Adrenal gland (tissue), 12 donors: Measurements from ENCODE around the gene SLC9C2. TPM values are rescaled to one million over a fixed set of nuclear protein-coding genes. Genes with fewer than 3 reads are reported as not detected.

ENCODE experiments used
- DNase-seq, 7 donors: peaks; one replicate each; pipeline ENCODE4 v3.0.0-alpha.2; 2019 to 2020
- H3K27ac ChIP-seq, 5 donors: fragments of 200-600 bp; sonication (generic) in 4 of 5; 1 replicate in 3 of 5; 2 replicates in 2 of 5; pipeline versions ENCODE4 v1.5.1 to v1.8.0; 2016 to 2020; ENCODE audit warnings: mild to moderate bottlenecking in 1 of 5
- H3K27me3 ChIP-seq: fragments of 200-600 bp; 2 replicates; pipeline ENCODE4 v1.8.0; 2021
- H3K36me3 ChIP-seq, 2 donors: fragments of 200-600 bp; replicated peaks in 1 of 2; 1 replicate in 1 of 2; 2 replicates in 1 of 2; pipeline versions ENCODE4 v1.5.1 to v1.8.0; 2018 to 2022
- H3K4me1 ChIP-seq, 2 donors: fragments of 200-600 bp; replicated peaks in 1 of 2; 1 replicate in 1 of 2; 2 replicates in 1 of 2; pipeline versions ENCODE4 v1.5.1 to v1.8.0; 2018 to 2021
- H3K4me3 ChIP-seq, 4 donors: fragments of 200-600 bp; sonication (generic) in 3 of 4; one replicate each; pipeline ENCODE4 v1.5.1; 2016 to 2018
- H3K9me3 ChIP-seq, 3 donors: fragments of 200-600 bp; sonication (generic) in 1 of 3; replicated peaks in 1 of 3; 1 replicate in 2 of 3; 2 replicates in 1 of 3; pipeline versions ENCODE4 v1.5.1 to v1.8.0; 2016 to 2021
- POLR2A ChIP-seq, 2 donors: fragments of 450-650 bp; IDR thresholded peaks; one replicate each; pipeline ENCODE4 v1.6.1; 2017; ENCODE audit warnings: antibody characterized with exemption in 2 of 2, mild to moderate bottlenecking in 2 of 2, moderate library complexity in 1 of 2
- WGBS, 4 donors: extraction: QIAGEN DNeasy Blood & Tissue Kit in 2 of 4; methylation state at CpG; one replicate each; pipeline versions ENCODE4 v1.1.5 to v1.1.7; 2013 to 2017; 5-methylcytosine and 5-hydroxymethylcytosine counted together
- intact Hi-C, 2 donors: fragments of 100-400 bp; cut with DNase I; formaldehyde crosslinking; loops; one replicate each; pipeline versions ENCODE4 v1.14.1 to v1.15.0; 2022 to 2023
- polyA plus RNA-seq, 3 donors: library from polyadenylated mRNA; stranded (reverse); fragments of 200-250 nt in 2 of 3; fragments of 350-450 nt in 1 of 3; fragmentation: Illumina TruSeq in 1 of 3; extraction: RNeasy Lipid Tissue Mini Kit (QIAGEN cat#74804) in 1 of 3; gene quantifications; one replicate each; pipeline ENCODE4 v1.2.3, GENCODE V29; 2013 to 2014
- total RNA-seq, 9 donors: library from RNA; depleted of rRNA in 4 of 9; stranded (reverse); fragments of >200 nt in 4 of 9; fragments of 120-200 nt in 1 of 9; fragmentation: NEBNext Ultra II Directional in 1 of 9; extraction: Animal tissue kit (Norgen Biotek cat#: 25700) in 1 of 9; gene quantifications; one replicate each; pipeline versions ENCODE4 v1.1.0 to v1.2.4, GENCODE V29; 2013 to 2023
- TF ChIP-seq, protein P1 (sequence below), 6 experiments: fragments of 450-650 bp in 4 of 6; fragments of 200-600 bp in 2 of 6; sonication (generic) in 1 of 6; IDR thresholded peaks; 1 replicate in 5 of 6; 2 replicates in 1 of 6; pipeline versions ENCODE4 v1.5.1 to v1.8.0; 2016 to 2021; ENCODE audit warnings: antibody characterized with exemption in 6 of 6, mild to moderate bottlenecking in 2 of 6, moderate library complexity in 1 of 6
- donor health status: healthy with polysubstance abuse.
- donor health status: Bipolar disorder and iron deficiency.
- donor health status: DM: yes; HTN: yes; CAD: no.
- donor health status: DM: no; HTN: no; CAD: no.
- donor health status: DM: no; HTN: no; CAD: no.
- donor health status: DM: yes; HTN: yes; CAD: no.

SLC9C2 gene
- total and polyA plus RNA-seq, 12 donors: 0.11 to 1.2 (median 0.33) TPM; not detected in 4

GRCh38 chr1:173560285-173560880 is 42.5 kb downstream of the SLC9C2 start:
- 82 to 90% (median 84%) methylated on average over 3 of the region's 3 CpGs for WGBS, 4 donors

DNA sequence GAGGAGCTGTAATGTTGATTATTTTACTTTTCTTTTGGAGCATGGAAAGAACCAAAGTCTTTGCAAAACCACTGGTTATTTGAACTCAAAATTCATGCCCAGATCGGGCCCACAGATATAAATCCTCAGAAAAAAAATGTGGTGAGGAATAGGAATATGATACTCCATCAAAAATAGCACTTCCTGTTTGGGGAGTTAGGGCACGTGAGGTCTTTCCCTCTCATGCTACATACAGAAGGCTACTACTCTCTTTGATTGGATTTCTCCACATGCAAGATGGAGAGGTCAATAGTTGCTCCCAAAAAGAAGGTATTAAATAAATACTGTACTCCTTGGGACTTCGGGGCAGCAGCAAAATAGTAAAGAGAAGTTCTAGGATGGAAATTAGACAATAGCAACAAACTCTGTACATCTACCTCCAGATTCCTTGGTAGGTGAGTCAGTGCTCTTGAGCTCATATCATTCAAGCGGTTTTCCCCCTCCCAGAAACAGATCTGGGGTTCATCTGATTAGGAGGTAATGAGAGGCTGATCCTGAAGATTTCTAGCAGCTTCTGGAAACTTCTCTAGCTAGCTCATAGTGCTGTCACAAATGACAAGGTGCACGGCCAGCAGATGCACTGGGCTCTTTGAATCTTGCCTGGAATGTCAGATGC is 47.1 kb downstream of the SLC9C2 start:
- Histone ChIP-seq H3K36me3 (no peaks in the 10 kb centered on the region), H3K27me3 (no peaks in the 10 kb centered on the region), H3K27ac (no peak overlapping the region), H3K9me3 (no peaks in the 10 kb centered on the region), H3K4me3 (no peak overlapping the region), H3K4me1 (no peaks in the 10 kb centered on the region)
- 70 to 74% (median 71%) methylated on average over 5 of the region's 5 CpGs for WGBS, 4 donors
- no peak for TF ChIP-seq POLR2A (IDR thresholded peaks at IDR 0.05)
- TF ChIP-seq, protein P1, sequence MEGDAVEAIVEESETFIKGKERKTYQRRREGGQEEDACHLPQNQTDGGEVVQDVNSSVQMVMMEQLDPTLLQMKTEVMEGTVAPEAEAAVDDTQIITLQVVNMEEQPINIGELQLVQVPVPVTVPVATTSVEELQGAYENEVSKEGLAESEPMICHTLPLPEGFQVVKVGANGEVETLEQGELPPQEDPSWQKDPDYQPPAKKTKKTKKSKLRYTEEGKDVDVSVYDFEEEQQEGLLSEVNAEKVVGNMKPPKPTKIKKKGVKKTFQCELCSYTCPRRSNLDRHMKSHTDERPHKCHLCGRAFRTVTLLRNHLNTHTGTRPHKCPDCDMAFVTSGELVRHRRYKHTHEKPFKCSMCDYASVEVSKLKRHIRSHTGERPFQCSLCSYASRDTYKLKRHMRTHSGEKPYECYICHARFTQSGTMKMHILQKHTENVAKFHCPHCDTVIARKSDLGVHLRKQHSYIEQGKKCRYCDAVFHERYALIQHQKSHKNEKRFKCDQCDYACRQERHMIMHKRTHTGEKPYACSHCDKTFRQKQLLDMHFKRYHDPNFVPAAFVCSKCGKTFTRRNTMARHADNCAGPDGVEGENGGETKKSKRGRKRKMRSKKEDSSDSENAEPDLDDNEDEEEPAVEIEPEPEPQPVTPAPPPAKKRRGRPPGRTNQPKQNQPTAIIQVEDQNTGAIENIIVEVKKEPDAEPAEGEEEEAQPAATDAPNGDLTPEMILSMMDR (IDR thresholded peaks at IDR 0.05): no peak
- intact Hi-C loops: no loop called here
- no peak for DNase-seq

More at GRCh38 chr1:173560285-173560880, 42.5 kb downstream of the SLC9C2 start:
- no peak for TF ChIP-seq POLR2A (IDR thresholded peaks at IDR 0.05)
- TF ChIP-seq, protein P1 (IDR thresholded peaks at IDR 0.05): no peak
- Histone ChIP-seq H3K4me1 (no peaks in the 10 kb centered on the region), H3K27ac (no peak overlapping the region), H3K27me3 (no peaks in the 10 kb centered on the region), H3K9me3 (no peaks in the 10 kb centered on the region), H3K4me3 (no peak overlapping the region), H3K36me3 (no peaks in the 10 kb centered on the region)
- DNase-seq: no peak
- intact Hi-C loops: no loop called here

DNA sequence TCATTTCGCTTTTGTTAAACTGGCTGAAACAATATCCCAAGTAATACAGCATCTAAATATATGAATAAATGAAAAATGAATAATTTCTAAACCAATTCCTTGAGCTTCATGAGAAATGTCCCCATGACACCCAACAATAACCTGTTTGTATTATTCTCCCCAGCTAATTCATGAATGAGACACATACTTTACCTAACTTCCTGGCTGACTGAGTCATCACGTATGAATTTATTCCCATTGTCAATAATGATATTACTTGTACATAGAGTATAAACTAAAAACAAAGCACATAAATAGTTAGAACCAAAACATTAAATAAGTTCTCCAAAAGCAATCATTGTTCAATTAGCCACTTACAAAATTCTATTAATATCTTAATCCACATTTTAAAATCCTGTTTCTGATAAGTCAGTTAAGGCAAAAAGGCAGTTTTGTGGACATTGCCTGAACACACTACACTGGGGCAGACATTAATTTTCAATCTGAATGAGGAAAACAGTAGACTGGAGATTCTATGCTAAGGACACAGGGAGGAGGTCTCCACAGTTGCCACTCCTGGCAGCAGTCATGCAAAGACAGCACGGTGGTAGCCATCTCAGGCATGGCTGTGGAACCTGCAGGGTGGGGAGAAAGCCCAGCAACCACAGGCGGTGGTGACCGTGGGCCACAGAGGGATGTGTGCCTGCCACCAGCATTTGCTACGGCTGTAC is 48.2 kb downstream of the SLC9C2 start:
- Histone ChIP-seq H3K4me1 (no peaks in the 10 kb centered on the region), H3K27ac (no peak overlapping the region), H3K9me3 (no peaks in the 10 kb centered on the region), H3K27me3 (no peaks in the 10 kb centered on the region), H3K36me3 (no peaks in the 10 kb centered on the region), H3K4me3 (no peak overlapping the region)
- TF ChIP-seq, protein P1 (IDR thresholded peaks at IDR 0.05): no peak
- TF ChIP-seq POLR2A (IDR thresholded peaks at IDR 0.05): no peak
- WGBS, 4 donors: 82 to 92% (median 87%) methylated on average over 6 of the region's 6 CpGs
- intact Hi-C loops: no loop called here
- DNase-seq: no peak

GRCh38 chr1:173554089-173554488 is 48.8 kb downstream of the SLC9C2 start:
- no peaks in the 10 kb centered on the region for H3K27me3 ChIP-seq
- H3K4me3 ChIP-seq: no peak overlapping the region
- WGBS, 4 donors: 70 to 93% (median 84%) methylated on average over 4 of the region's 4 CpGs
- H3K36me3 ChIP-seq: no peaks in the 10 kb centered on the region
- no peaks in the 10 kb centered on the region for H3K9me3 ChIP-seq
- no peak overlapping the region for H3K27ac ChIP-seq
- DNase-seq: no peak
- no peaks in the 10 kb centered on the region for H3K4me1 ChIP-seq
- no peak for TF ChIP-seq POLR2A (IDR thresholded peaks at IDR 0.05)
- TF ChIP-seq, protein P1 (IDR thresholded peaks at IDR 0.05): no peak
- intact Hi-C loops: no loop called here
